Jurkat, Clone E6-1 (cell line): Measurements from ENCODE around the gene CUL1.
"Not testable (repeated sequence)": the region's sequence is repeated elsewhere in the genome, so short reads cannot be mapped to it uniquely, and the experiment has no call there.

ENCODE experiments used
- DNase-seq: peaks from one replicate; pipeline ENCODE4 v3.0.0-alpha.2; 2011; ENCODE audit warnings: low read depth, low spot score
- H3K4me3 ChIP-seq: 2 replicates; pipeline ENCODE4 v1.5.1; 2011; ENCODE audit warnings: mild to moderate bottlenecking, low read length, control low read depth, moderate library complexity

Gene CUL1

GRCh38 chr7:148694631-148695030 lies 4.1 kb upstream of the CUL1 start:
- DNase-seq, result no peak
- H3K4me3 ChIP-seq, result no peak overlapping the region

GRCh38 chr7:148695953-148696352 lies 2.8 kb upstream of the CUL1 start:
- DNase-seq, result no peak
- no peak overlapping the region for H3K4me3 ChIP-seq

- no peak for DNase-seq
- no peak overlapping the region for H3K4me3 ChIP-seq
Measured at GRCh38 chr7:148696787-148697186, 1.9 kb upstream of the CUL1 start.

- peak overlapping the region; percentile 74 for H3K4me3 ChIP-seq
- DNase-seq, result no peak
Measured at GRCh38 chr7:148697256-148698006, 1.3 kb upstream of the CUL1 start.

GRCh38 chr7:148698007-148698396 lies 701 bp upstream of the CUL1 start:
- no peak for DNase-seq
- peak overlapping the region; percentile 74 for H3K4me3 ChIP-seq

GRCh38 chr7:148699024-148699781 lies 500 bp downstream of the CUL1 start:
- no peak for DNase-seq
- peak overlapping the region; percentile 74 for H3K4me3 ChIP-seq

GRCh38 chr7:148699782-148700629 lies 1.3 kb downstream of the CUL1 start:
- no peak for DNase-seq
- H3K4me3 ChIP-seq, result peak overlapping the region; percentile 74

GRCh38 chr7:148700661-148701064 lies 2.0 kb downstream of the CUL1 start:
- peak; percentile 82 for DNase-seq
- H3K4me3 ChIP-seq, result peak overlapping the region; percentile 74

- no peak overlapping the region for H3K4me3 ChIP-seq
- DNase-seq, result no peak
Measured at GRCh38 chr7:148701414-148701813, 2.7 kb downstream of the CUL1 start.

- no peak for DNase-seq
- no peak overlapping the region for H3K4me3 ChIP-seq
Measured at GRCh38 chr7:148702876-148703670, 4.4 kb downstream of the CUL1 start.

GRCh38 chr7:148703671-148703962 lies 4.9 kb downstream of the CUL1 start:
- not testable (repeated sequence) for DNase-seq, H3K4me3 ChIP-seq

GRCh38 chr7:148704189-148704588 lies 5.5 kb downstream of the CUL1 start:
- H3K4me3 ChIP-seq, result no peak overlapping the region
- DNase-seq, result no peak

- DNase-seq, result no peak
- H3K4me3 ChIP-seq, result no peak overlapping the region
Measured at GRCh38 chr7:148704970-148705369, 6.3 kb downstream of the CUL1 start.

- DNase-seq, result no peak
- no peak overlapping the region for H3K4me3 ChIP-seq
Measured at GRCh38 chr7:148706368-148706767, 7.7 kb downstream of the CUL1 start.

GRCh38 chr7:148708026-148708885 lies 9.6 kb downstream of the CUL1 start:
- H3K4me3 ChIP-seq, result no peak overlapping the region
- DNase-seq, result no peak

GRCh38 chr7:148709014-148709413 lies 10.3 kb downstream of the CUL1 start:
- DNase-seq, result no peak
- H3K4me3 ChIP-seq, result no peak overlapping the region

GRCh38 chr7:148710426-148710825 lies 11.7 kb downstream of the CUL1 start:
- H3K4me3 ChIP-seq, DNase-seq: not testable (repeated sequence)
